Neural cell (in vitro differentiated cells): Measurements from ENCODE around the gene TNMD. TPM values are rescaled to one million over a fixed set of nuclear protein-coding genes. Genes with fewer than 3 reads are reported as not detected.

ENCODE experiments used
- H2AFZ ChIP-seq: fragments of 200-600, 300-800 bp; sonication (generic), shearing (Covaris generic); 2 replicates; pipeline ENCODE4 v1.6.0; 2014; ENCODE audit warnings: low read depth, mild to moderate bottlenecking, antibody characterized with exemption, low read length, moderate library complexity
- H3F3A ChIP-seq: fragments of 200-600 bp; shearing (Covaris generic); 2 replicates; pipeline ENCODE4 v1.6.1; 2016; ENCODE audit warnings: mild to moderate bottlenecking, moderate library complexity, mixed read lengths, antibody characterized with exemption, low read length; ENCODE audit not compliant: insufficient read depth, poor library complexity, severe bottlenecking
- H3K27ac ChIP-seq: fragments of 200-600, 300-800 bp; sonication (generic), shearing (Covaris generic); 2 replicates; pipeline ENCODE4 v1.5.1; 2014; ENCODE audit warnings: mild to moderate bottlenecking, low read length, moderate library complexity
- H3K27me3 ChIP-seq: fragments of 300-800, 200-600 bp; sonication (generic), shearing (Covaris generic); 2 replicates; pipeline ENCODE4 v1.6.0; 2014; ENCODE audit warnings: mild to moderate bottlenecking, low read depth, low read length, moderate library complexity; ENCODE audit not compliant: insufficient read depth
- H3K36me3 ChIP-seq: fragments of 300-800, 200-600 bp; sonication (generic), shearing (Covaris generic); 2 replicates; pipeline ENCODE4 v1.5.1; 2014; ENCODE audit warnings: mild to moderate bottlenecking, antibody characterized with exemption, low read length, moderate library complexity; ENCODE audit not compliant: insufficient read depth
- H3K4me2 ChIP-seq: fragments of 300-800, 200-600 bp; sonication (generic), shearing (Covaris generic); 2 replicates; pipeline ENCODE4 v1.6.0; 2014; ENCODE audit warnings: mild to moderate bottlenecking, low read length
- H3K4me3 ChIP-seq: fragments of 300-800, 200-600 bp; sonication (generic), shearing (Covaris generic); 2 replicates; pipeline ENCODE4 v1.5.1; 2014; ENCODE audit warnings: mild to moderate bottlenecking, low read length, moderate library complexity
- H3K79me2 ChIP-seq: fragments of 200-600 bp; shearing (Covaris generic); replicated peaks from 2 replicates; pipeline ENCODE4 v1.6.0; 2014; ENCODE audit warnings: mild to moderate bottlenecking, low read length, moderate library complexity; ENCODE audit not compliant: insufficient read depth
- H3K9ac ChIP-seq: fragments of 300-800, 200-600 bp; sonication (generic), shearing (Covaris generic); 2 replicates; pipeline ENCODE4 v1.6.1; 2016; ENCODE audit warnings: mild to moderate bottlenecking, low read length, mixed read lengths
- H3K9me2 ChIP-seq: fragments of 200-600 bp; shearing (Covaris generic); 2 replicates; pipeline ENCODE4 v1.6.1; 2016; ENCODE audit warnings: mild to moderate bottlenecking, low read length, mixed read lengths; ENCODE audit not compliant: insufficient read depth
- H3K9me3 ChIP-seq: fragments of 200-600, 300-800 bp; sonication (generic), shearing (Covaris generic); 2 replicates; pipeline ENCODE4 v1.6.1; 2016; ENCODE audit warnings: mild to moderate bottlenecking, mixed run types, low read length, moderate library complexity, mixed read lengths
- H4K20me1 ChIP-seq: fragments of 200-600 bp; shearing (Covaris generic); 2 replicates; pipeline ENCODE4 v1.6.1; 2016; ENCODE audit warnings: mild to moderate bottlenecking, mixed run types; ENCODE audit not compliant: insufficient read depth
- CTCF ChIP-seq: fragments of 450-650 bp; IDR thresholded peaks from 2 replicates; pipeline ENCODE4 v1.5.1; 2014; ENCODE audit warnings: antibody characterized with exemption, mild to moderate bottlenecking, moderate library complexity; ENCODE audit not compliant: poor library complexity, severe bottlenecking
- EP300 ChIP-seq: fragments of 450-650 bp; conservative IDR thresholded peaks from 2 replicates; pipeline ENCODE4 v1.6.1; 2014; ENCODE audit warnings: antibody characterized with exemption, mild to moderate bottlenecking, moderate library complexity; ENCODE audit not compliant: poor library complexity, severe bottlenecking
- EZH2 ChIP-seq: fragments of 200-600, 300-800 bp; shearing (Covaris generic), sonication (generic); IDR thresholded peaks from 2 replicates; pipeline ENCODE4 v1.6.1; 2014; ENCODE audit warnings: antibody characterized with exemption, low read length, borderline replicate concordance, mild to moderate bottlenecking; ENCODE audit not compliant: insufficient read depth, poor library complexity, severe bottlenecking
- MXI1 ChIP-seq: fragments of 450-650 bp; conservative IDR thresholded peaks from 2 replicates; pipeline ENCODE4 v1.6.1; 2014; ENCODE audit warnings: antibody characterized with exemption, mild to moderate bottlenecking; ENCODE audit not compliant: poor library complexity, severe bottlenecking
- POLR2AphosphoS5 ChIP-seq: IDR thresholded peaks from 2 replicates; pipeline ENCODE4 v1.6.1; 2012
- RAD21 ChIP-seq: fragments of 450-650 bp; conservative IDR thresholded peaks from 2 replicates; pipeline ENCODE4 v1.6.1; 2014; ENCODE audit warnings: antibody characterized with exemption, mild to moderate bottlenecking, moderate library complexity
- REST ChIP-seq: IDR thresholded peaks from 2 replicates; pipeline ENCODE4 v1.6.1; 2012; ENCODE audit warnings: borderline replicate concordance
- SMC3 ChIP-seq: fragments of 450-650 bp; conservative IDR thresholded peaks from 2 replicates; pipeline ENCODE4 v1.6.1; 2014; ENCODE audit warnings: antibody characterized with exemption, mild to moderate bottlenecking, moderate library complexity; ENCODE audit not compliant: poor library complexity
- TAF1 ChIP-seq: IDR thresholded peaks from 2 replicates; pipeline ENCODE4 v1.6.1; 2012; ENCODE audit warnings: low read depth
- polyA plus RNA-seq: library from polyadenylated mRNA; depleted of rRNA; stranded (reverse); fragments of >200 nt; gene quantifications from 2 replicates; pipeline ENCODE4 v1.2.3, GENCODE V29; 2014

TNMD gene
- polyA plus RNA-seq, 1 donor from 2014 or later: 0.24 TPM

- Histone ChIP-seq H3K9me3 (no peaks in the 10 kb centered on the region), H3F3A (no peaks in the 10 kb centered on the region), H3K9me2 (no peaks in the 10 kb centered on the region), H3K79me2 (no peaks in the 10 kb centered on the region), H3K4me3 (no peak overlapping the region), H3K27ac (no peak overlapping the region), H4K20me1 (no peaks in the 10 kb centered on the region), H3K36me3 (no peaks in the 10 kb centered on the region), H3K9ac (no peak overlapping the region), H3K27me3 (no peaks in the 10 kb centered on the region), H2AFZ (no peak overlapping the region), H3K4me2 (no peak overlapping the region)
- no peak for TF ChIP-seq MXI1
- no peak for TF ChIP-seq EP300
- TF ChIP-seq EZH2: no peak
- TF ChIP-seq SMC3: no peak
- no peak for TF ChIP-seq RAD21
- no peak for TF ChIP-seq CTCF
- TF ChIP-seq POLR2AphosphoS5: no peak
- TF ChIP-seq TAF1: no peak
- TF ChIP-seq REST: no peak
These were observed 8.4 kb downstream of the TNMD start for GRCh38 chrX:100593126-100593525.

DNA sequence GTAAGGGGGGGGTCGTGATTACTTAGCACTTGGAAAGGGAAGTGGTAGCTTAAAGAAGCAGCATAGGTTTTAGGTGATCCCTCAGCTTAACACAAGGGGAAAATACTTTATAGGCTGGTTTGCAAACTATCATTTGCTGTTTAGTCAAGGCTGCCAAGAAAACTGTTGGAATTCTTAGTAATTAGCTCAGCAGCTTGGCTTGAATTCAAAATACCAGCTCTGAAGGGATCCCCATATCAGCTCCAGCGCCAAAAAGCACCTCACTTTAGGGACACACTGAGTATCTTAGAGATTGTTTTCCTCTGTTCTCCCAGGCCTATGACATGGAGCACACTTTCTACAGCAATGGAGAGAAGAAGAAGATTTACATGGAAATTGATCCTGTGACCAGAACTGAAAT lies 8.8 kb downstream of the TNMD start:
- Histone ChIP-seq H3K9me3 (no peaks in the 10 kb centered on the region), H3K4me3 (no peak overlapping the region), H3K4me2 (no peak overlapping the region)

More for the DNA sequence above, 8.8 kb downstream of the TNMD start:
- H3K9ac ChIP-seq: no peak overlapping the region
- H2AFZ ChIP-seq: no peak overlapping the region
- no peaks in the 10 kb centered on the region for H4K20me1 ChIP-seq
- no peak overlapping the region for H3K27ac ChIP-seq
- H3K9me2 ChIP-seq: no peaks in the 10 kb centered on the region
- no peaks in the 10 kb centered on the region for H3K36me3 ChIP-seq
- no peaks in the 10 kb centered on the region for H3F3A ChIP-seq
- TF ChIP-seq TAF1 (no peak), SMC3 (no peak), RAD21 (no peak), MXI1 (no peak), EP300 (no peak), POLR2AphosphoS5 (no peak), EZH2 (no peak), CTCF (no peak)
- no peaks in the 10 kb centered on the region for H3K27me3 ChIP-seq
- no peaks in the 10 kb centered on the region for H3K79me2 ChIP-seq
